HuH-7.5 (cell line): Measurements from ENCODE around the gene ACCS.

Experiments used
- DNase-seq: peaks from one replicate; pipeline ENCODE4 v3.0.0; 2011; ENCODE audit warnings: low spot score

The ACCS gene

GRCh38 chr11:44094260-44094868, 28.3 kb downstream of the ACCS start:
- DNase-seq = peak; percentile 63

- DNase-seq = peak; percentile 77
Measured at GRCh38 chr11:44095506-44096359, 29.7 kb downstream of the ACCS start, which contains the start of gene EXT2. Gene EXT2 (plus strand): TSS chr11:44095678. CDS start chr11:44107713, 12,035 bp downstream.

DNA sequence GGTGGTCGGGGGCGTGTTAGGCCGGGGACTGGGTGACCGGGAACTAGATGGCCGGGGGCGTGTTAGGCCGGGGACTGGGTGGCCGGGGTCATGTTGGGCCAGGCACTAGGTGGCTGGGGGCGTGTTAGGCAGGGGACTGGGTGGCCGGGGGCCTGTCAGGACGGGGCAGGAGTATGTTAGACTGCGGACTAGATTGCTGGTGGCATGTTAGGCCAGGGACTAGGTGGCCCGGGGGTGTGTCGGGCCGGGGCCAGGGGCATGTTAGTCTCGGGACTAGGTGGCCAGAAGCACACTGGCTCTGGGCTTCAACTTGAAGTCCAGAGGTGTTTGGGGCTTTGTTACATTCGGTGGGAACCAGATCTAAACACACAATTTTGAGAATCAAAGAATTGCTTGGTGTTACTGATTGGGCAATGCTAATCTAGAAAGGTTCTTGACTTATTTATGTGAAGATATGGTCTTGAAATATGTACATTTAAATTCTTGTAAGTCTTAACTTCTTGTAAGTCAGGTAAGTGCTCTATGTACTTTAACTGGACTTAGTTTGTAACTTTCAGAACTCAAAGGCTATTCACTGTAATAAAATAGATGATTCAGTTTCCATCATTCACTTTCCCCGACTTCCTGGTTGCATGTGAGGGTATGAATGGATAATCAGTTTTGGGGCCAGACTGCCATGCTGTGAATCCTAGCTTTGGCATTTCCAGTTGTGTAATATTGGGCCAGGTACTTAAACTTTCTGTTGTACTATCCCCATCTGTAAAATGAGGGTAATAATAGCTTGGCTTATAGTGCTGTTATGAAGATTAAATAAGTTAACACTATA, 30.5 kb downstream of the ACCS start:
- DNase-seq = no peak

GRCh38 chr11:44097821-44098220, 31.8 kb downstream of the ACCS start:
- no peak for DNase-seq

DNA sequence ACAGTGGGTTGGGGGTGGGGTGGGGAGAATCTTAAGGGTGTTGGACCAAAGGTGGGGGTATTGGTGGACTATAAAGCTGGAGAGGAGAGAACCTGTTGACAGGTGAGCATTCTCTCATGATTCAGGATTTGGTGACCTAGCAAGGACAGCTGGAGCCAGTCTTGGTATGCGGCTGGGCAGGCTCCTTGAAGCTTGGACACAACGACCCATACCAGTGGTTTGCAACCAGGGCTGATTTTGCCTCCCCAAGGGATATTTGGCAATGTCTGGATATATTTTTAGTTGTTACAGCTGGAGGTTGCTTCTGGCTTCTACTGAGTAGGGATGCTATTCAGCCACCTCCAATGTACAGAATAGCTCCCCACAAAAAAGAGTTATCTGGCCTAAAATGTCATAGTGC, 35.0 kb downstream of the ACCS start:
- DNase-seq = no peak

GRCh38 chr11:44104481-44105294, 38.6 kb downstream of the ACCS start:
- no peak for DNase-seq

DNA sequence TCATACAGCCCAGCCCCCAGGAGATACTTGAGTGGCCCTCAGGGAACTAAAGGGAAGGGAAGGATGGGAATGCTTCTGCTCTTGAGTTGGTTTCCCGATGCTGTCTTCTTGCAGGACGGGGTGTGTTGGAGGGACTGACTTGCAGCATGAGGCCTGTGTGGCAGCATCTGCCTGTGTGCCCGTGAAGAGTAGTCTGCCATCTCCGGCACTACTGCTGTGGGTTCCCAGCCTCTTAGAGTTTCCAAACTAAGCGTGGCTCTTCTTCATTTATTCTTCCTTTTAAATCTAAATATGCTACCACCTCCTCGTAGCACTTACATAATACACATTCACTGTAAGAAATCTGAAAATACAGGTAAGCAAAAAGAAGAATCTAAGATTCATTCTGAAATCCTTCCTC, 42.2 kb downstream of the ACCS start:
- DNase-seq = no peak

GRCh38 chr11:44110231-44110679, 44.2 kb downstream of the ACCS start:
- peak; percentile 18 for DNase-seq

DNA sequence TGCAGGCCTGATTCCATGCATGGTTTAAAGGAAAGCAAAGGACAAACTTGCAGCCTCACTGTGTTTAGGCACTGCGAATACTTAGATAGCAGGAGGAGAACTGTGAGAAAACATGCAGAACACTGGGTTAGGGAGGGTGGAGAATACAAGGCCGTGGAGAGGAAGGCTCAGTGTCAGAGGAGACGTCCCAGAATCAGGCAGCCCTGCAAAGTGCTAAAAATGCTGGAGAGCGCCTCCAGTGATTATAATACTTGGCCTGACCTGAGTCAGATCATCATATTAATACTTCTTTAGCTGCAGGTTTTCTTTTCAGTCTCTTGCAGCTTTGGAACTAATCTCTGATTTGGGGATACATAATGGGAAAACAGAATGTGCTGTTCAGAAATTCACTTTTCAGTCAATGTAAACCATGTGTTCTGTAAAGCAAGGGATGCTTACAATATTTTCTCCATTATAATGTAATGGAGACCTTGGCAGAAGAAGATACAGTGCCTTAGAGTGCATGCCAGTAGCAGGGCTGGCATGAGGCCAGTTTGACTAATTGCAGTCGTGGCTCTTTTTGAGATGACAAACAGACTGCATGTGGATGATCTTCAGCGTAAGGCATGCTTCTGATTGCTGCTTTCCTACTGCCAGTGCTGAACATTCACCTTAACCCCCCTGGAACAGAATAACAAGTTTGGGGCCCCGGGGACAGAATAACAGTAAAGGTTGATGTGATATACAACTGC, 46.2 kb downstream of the ACCS start:
- no peak for DNase-seq

- DNase-seq = no peak
Measured at GRCh38 chr11:44113018-44113417, 46.9 kb downstream of the ACCS start.

GRCh38 chr11:44113572-44113971, 47.5 kb downstream of the ACCS start:
- DNase-seq = no peak

DNA sequence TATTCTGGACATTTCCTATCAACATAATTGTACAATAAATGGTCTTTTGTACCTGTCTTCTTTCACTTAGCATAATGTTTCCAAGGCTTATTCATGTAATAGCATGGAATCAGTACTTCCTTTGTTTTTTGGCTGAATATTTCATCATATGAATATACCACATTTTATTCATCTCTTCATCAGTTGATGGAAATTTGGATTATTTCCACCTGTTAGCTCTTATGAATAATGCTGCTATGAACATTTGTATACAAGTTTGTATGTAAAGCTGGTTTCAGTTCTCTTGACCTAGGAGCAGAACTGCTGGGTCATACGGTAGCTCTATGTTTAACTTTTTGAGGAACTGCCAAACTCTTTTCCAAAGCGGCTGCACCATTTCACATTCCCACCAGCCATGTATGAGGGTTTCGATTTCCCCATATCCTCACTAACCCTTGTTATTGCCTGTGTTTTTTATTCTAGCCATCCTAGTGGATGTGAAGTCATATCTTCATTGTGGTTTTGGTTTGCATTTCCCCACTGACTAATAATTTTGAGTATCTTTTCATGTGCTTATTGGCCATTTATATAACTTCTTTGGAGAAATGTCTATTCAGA, 50.3 kb downstream of the ACCS start:
- no peak for DNase-seq

DNA sequence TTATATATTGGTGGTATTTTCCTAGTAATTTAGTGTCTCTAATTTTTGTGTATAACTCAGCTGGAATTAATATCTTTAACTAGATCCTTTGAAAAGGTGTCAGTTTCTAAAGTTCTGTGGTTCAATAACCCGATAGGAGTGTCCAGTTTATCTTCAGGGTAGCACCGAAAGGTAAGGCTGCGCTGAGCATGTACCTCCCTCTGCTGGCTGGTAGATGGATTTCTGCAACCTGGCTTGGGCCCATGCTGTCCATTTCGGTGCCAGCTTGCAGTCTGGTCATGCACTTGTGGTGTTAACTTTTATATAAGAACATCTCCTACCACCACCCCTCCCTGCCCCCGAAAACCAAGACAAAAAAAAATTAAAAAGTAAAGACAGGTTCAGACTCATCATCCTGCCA, 54.1 kb downstream of the ACCS start:
- DNase-seq = no peak

DNA sequence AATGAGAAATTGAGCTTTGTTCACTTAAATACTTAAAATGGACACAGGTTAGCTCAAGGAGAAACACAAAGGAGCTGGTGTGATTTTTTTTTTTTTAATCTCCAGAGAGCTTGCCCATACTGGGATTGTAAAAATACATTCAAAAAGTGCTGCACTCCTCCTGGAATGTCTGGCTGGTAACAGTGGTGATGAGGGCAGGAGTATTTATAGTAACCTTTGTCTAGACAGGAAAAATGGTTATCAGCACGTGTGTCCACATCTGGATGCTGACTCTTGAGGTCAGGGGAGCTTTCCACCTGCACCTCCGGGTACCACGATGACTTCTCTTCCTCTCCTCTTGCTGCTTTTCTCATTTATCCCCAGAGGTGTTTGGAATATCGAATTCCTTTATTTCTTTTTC, 59.5 kb downstream of the ACCS start:
- DNase-seq = no peak

- no peak for DNase-seq
Measured at GRCh38 chr11:44126304-44126703, 60.2 kb downstream of the ACCS start.

- no peak for DNase-seq
Measured at GRCh38 chr11:44127130-44127529, 61.1 kb downstream of the ACCS start.

- DNase-seq = no peak
Measured at GRCh38 chr11:44128729-44129128, 62.7 kb downstream of the ACCS start.

GRCh38 chr11:44130751-44131150, 64.7 kb downstream of the ACCS start:
- DNase-seq = no peak

- DNase-seq = no peak
Measured at GRCh38 chr11:44133335-44133946, 67.4 kb downstream of the ACCS start.
